T-helper 1 cell (primary cell): ENCODE results near the gene TEN1.

Source experiments
- DNase-seq, 5 donors: peaks; one replicate each; pipeline ENCODE4 v3.0.0-alpha.2; 2012 to 2020

TEN1 gene

GRCh38 chr17:76007850-76008165 is 28.8 kb downstream of the TEN1 start:
- DNase-seq: no peak

DNA sequence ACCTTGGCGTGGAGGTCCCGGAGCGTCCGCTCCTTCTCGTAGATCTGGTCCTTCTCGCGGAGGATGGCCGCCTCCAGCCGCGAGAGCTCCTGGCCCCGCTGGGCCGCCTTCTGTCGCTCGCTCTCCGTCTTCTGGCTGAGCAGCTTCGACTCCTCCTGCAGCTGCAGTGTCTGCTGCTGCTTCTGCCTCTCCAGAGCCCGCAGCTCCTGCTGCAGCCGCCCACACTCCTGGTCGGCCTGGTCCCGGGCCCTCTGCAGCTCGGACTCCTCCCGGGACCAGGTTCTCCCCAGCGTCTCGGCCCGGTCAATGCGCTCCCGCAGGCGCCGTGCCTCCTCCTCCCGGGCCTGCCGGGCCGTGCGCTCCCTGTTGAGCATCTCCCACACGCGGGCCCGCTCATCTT is 29.2 kb downstream of the TEN1 start:
- no peak for DNase-seq

- DNase-seq: no peak
These were observed 29.8 kb downstream of the TEN1 start for GRCh38 chr17:76008630-76009425.

- no peak for DNase-seq
These were observed 30.4 kb downstream of the TEN1 start for GRCh38 chr17:76009447-76009846.

- DNase-seq: no peak
These were observed 31.1 kb downstream of the TEN1 start for GRCh38 chr17:76009969-76010661.

DNA sequence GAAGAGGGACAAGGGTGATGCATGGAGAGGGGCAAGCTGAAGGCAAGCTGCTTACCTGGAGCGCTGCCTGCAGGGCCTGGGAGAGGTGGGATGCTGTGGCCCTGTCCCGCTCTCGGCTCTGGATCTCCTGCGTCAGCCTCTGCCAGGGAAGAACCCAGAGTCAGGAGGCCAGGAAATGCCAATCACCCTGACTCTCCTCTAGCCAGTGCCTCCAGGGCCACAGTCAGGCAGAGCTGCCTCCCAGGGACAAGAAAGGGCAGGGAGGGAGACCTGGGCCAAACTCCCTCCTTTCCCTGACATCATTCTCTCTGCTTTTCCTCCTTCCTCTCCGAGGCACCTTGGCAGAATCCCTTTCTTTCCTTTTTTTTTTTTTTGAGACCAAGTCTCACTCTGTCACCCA is 32.9 kb downstream of the TEN1 start:
- DNase-seq: no peak

DNA sequence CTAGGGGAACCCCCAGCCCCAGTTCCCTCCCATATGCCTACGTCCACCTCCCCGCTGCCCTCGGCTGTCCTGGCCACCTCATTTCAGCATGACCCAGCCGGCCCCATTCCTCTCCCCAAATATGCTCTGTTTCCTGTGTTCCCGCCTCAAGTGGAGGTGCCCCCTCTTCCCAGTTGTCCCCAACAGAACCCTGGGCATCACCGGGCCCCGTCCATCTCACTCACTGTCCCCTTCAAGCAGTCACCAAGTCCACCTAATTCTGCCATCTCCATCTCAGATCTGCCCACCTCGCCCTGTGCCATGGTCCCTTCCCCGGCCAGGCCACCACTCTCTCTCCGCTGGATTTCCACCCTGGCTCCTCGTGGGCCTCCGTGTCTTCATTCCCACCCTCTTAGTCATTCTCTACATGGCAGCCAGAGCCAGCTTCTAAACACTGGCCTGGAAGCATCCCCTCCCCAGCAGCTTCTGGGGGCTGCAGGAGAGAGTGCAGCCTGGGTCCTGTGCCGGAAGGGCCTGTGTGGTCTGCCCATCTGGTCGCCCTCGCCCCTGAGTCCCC is 34.4 kb downstream of the TEN1 start:
- DNase-seq: no peak

DNA sequence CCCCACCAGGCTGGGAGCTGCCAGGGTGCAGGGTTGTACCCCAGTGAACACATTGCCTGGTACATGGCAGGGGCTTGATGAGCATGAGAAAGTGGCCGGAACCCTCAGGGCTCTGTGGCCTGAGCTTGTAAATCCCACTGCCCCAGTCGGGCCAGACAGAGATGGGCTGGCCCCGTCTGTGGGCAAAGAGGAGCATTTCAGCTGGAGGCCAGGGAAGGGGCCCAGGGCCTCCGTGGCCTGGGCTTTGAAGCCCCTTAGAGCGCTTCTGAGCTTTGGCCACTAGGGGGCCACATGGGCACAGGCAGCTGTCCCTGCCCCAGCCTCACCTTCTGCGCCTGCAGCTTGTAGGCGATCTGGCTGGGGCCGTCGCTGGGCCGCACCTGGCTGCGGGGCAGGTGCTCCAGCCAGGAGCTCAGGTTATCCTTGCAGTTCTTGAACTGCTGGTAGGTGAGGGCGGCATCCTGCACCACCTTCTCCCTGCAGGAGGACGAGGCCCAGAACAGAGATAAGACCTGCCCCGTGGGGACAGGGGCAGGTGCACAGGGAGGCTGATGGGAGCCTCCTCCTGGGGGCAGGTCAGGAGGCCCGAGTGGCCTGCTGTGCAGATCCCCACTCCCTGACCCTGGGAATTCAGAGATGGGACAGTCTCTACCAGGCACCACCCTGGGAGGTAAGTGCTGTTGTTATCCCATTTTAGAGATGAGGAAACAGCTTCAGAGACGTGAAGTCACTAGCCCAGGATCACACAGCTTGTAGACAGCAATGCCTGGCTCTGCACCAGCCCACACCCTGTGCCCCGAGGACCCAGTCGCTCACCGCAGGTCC is 35.3 kb downstream of the TEN1 start:
- DNase-seq: peak; percentile 54 to 75 (median 65)

GRCh38 chr17:76014925-76015261 is 35.9 kb downstream of the TEN1 start:
- no peak for DNase-seq

DNA sequence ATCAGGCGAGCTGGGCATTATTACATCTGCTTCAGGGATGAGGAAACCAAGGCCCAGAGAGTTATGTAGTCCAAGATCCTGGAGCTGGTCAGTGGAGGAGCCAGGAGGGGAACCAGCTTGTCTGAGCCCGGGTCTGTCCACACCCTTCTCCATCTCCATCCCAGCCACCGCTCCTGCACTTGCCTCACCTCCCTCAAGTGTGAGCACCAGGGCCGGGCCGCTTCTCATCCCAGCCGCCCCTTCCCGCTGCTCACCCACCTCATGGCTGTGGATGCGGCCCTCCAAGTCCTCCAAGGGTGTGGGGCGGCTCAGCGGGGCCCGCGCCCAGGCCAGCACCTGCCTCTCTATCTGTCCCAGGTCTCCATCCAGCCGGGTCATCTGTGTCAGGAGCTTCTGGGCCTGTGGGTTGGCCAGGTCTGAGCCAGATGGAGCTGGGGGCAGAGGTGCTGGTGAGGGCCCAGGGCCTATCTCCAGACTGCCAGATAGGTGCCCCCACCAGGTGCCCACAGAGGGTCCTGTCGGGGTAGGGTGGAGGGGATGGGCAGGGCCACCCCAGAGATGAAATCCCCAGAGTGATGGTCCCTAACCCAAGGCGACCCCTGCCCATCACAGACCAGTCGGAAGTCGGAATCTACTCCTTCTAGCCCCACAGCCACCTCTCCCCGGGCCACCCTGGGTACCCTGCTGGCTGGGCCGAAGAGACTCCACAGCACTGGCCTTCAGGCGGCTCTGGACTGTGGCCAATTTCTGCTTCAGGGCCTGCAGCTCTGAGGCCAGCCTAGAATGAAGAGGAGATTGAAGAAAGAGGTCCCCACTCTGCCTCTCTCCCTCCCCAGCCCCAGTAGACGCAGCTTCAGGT is 38.7 kb downstream of the TEN1 start:
- DNase-seq: no peak

GRCh38 chr17:76018340-76018680 is 39.3 kb downstream of the TEN1 start:
- no peak for DNase-seq

- DNase-seq: no peak
These were observed 39.8 kb downstream of the TEN1 start for GRCh38 chr17:76018801-76019200.

DNA sequence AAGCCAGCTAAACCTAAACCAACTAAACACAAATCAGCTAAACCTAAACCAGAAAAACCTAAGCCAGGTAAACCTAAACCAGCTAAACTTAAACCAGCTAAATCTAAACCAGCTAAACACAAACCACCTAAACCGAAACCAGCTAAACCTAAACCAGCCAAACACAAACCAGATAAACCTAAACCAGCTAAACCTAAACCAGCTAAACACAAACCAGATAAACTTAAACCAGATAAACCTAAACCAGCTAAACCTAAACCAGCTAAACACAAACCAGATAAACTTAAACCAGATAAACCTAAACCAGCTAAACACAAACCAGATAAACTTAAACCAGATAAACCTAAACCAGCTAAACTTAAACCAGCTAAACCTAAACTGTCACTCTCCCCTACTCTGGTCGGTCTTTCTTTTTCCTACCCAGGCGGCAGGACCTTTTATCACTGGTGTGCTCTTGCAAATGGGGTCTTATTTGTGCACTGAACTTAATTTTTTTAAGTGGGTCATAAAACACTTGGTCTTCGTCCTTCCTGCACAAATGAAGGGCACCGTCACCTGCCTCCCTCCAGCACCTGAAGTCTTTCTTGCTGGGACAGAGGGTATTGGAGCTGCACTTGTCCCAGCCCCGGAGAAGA is 40.9 kb downstream of the TEN1 start:
- DNase-seq: no peak

GRCh38 chr17:76022285-76022684 is 43.2 kb downstream of the TEN1 start:
- no peak for DNase-seq

DNA sequence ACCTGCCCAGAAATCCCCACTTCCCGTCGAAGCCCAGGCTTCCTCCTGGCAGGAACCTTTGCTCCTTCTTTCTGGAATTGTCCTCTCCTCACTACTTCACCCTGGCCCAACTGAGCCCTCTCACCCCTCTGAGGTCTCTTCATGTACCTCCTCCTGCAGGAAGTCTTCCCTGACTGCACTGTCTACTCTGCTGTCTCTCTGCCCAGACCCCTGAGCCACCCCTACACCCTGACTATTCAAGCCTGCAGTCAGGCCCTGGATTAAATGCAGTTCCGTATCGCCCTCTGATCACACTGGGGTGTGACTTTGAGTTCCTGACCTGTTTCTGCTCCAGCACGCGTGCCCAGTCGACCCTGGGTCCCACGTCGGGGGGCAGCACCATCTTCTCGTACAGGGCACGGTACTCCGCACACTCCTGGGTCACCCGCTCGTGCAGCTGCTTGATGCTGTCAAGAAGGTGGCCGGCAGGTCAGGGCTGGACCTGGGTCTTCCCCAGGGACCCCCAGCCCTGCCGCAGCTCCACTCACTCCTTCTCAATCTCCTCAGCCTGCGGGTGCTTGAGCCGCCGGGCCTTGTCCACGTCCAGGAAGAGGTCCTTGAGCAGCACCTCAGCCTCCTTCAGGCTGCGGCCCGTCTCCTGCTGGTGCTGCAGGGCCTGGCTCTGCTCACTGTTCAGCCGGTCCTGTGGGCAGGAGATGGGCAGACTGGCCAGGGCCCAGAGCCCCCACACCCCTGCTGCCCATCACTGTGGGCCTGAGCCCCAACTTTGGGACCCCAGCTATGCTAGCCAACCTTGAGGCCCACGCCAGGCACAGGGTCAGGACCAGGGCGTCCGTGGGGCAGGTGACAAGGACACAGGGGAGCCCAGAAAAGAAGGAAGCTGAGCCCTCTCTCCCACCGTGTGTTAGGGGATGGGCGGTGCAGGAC is 44.2 kb downstream of the TEN1 start:
- no peak for DNase-seq

- no peak for DNase-seq
These were observed 44.8 kb downstream of the TEN1 start for GRCh38 chr17:76023900-76024237.

GRCh38 chr17:76024353-76024752 is 45.3 kb downstream of the TEN1 start:
- no peak for DNase-seq

DNA sequence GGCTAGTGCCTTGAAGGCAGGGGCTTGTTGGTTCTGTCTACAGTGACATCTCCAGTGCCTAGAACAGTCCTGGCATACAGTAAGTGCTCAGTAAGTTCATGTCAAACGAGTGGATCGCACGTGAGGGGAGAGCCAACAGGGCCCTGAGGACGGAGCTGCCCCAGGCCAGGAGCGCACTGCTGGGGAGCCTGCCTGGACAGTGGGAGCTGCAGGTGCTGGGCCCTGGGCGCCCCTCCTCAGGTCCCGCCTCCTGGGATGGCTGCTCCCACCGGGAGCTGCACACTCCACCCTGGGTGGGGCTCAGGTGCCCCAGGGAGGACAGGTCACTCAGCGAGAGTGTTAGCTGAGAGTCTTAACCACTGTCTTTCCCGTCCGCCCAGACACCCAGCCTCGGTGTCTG is 46.3 kb downstream of the TEN1 start:
- no peak for DNase-seq

DNA sequence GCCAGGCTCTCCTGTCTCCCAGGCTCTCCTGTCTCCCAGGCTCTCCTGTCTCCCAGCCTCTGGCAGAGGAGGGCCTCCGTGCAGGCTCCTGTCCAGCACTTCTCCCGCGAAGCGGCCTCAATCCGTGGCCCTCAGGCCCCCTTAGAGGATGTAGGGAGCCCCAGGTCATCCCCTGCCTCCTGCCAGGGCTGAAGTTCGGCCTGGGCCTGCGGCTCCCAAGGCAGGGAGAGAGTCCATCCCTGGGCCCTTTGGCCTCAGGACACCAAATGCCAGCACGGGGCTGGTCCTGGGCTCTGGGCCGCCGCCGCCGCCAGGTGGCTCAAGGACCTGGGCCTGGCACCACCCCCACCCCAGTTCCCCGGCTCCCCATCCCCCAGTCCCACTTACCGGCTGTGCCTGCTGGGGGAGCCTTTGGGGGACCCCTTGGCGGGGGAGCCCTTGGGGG is 47.7 kb downstream of the TEN1 start:
- no peak for DNase-seq

GRCh38 chr17:76027159-76027839 is 48.3 kb downstream of the TEN1 start, which contains the start of gene EVPL:
TSS of gene EVPL (minus strand) at chr17:76027306. CDS start at chr17:76027198, 108 bp downstream.
- DNase-seq: no peak
